ENCODE measurements around the gene OVOL2. TPM values are rescaled to one million over a fixed set of nuclear protein-coding genes. Genes with fewer than 3 reads are reported as not detected.

OVOL2 gene
- polyA plus RNA-seq, 1 donor from 2014 or later, result not detected

DNA sequence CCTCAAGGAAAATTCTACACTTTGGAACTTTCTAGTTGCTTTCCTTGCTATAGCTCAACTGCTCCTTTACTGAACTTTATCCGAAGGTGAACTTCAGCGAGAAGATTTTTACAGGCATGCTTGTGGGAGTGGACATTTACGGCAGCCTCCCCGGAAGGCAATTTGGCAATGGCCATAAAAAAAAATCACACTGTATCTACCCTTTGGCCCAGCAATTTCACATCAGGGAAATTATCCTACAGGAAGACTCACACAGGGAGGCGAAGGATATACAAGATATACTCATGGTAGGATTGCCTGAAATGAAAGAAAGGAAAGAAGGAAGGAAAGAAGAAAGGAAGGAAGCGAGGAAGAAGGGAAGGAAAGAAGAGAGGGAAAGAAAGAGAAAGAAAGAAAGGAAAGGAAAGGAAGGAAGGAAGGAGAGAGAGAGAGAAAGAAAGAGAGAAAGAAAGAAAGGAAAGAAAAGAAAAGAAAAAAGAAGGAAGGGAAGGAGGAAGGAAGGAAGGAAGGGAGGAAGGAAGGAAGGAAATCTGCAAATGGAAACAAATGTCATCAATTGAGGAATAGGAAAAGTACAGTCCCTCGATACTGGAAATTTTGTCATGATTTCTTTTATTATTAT is 25.7 kb downstream of the OVOL2 start:
- Histone ChIP-seq H3K4me2 (ENCODE audit: low read length) (no peak overlapping the region), H3K79me2 (replicated peaks; ENCODE audit: insufficient read depth, low read length) (no peaks in the 10 kb centered on the region), H3F3A (ENCODE audit: insufficient read depth, low read length, poor library complexity, severe bottlenecking) (no peaks in the 10 kb centered on the region), H3K36me3 (ENCODE audit: insufficient read depth, low read length) (no peaks in the 10 kb centered on the region), H3K9ac (ENCODE audit: low read length) (no peak overlapping the region), H4K20me1 (ENCODE audit: insufficient read depth) (no peaks in the 10 kb centered on the region), H3K27ac (ENCODE audit: low read length) (no peak overlapping the region), H2AFZ (ENCODE audit: low read depth, low read length) (no peak overlapping the region), H3K9me2 (ENCODE audit: insufficient read depth, low read length) (no peaks in the 10 kb centered on the region), H3K4me3 (ENCODE audit: low read length) (no peak overlapping the region), H3K9me3 (ENCODE audit: low read length) (no peaks in the 10 kb centered on the region), H3K27me3 (ENCODE audit: insufficient read depth, low read depth, low read length) (no peaks in the 10 kb centered on the region)
- TF ChIP-seq RAD21 (conservative IDR thresholded peaks at IDR 0.05) (no peak), CTCF (IDR thresholded peaks at IDR 0.05; ENCODE audit: poor library complexity, severe bottlenecking) (no peak), TAF1 (IDR thresholded peaks at IDR 0.05; ENCODE audit: low read depth) (no peak), POLR2AphosphoS5 (IDR thresholded peaks at IDR 0.05) (no peak), EP300 (conservative IDR thresholded peaks at IDR 0.05; ENCODE audit: poor library complexity, severe bottlenecking) (no peak), EZH2 (IDR thresholded peaks at IDR 0.05; ENCODE audit: borderline replicate concordance, insufficient read depth, low read length, poor library complexity, severe bottlenecking) (no peak), REST (IDR thresholded peaks at IDR 0.05; ENCODE audit: borderline replicate concordance) (no peak), MXI1 (conservative IDR thresholded peaks at IDR 0.05; ENCODE audit: poor library complexity, severe bottlenecking) (no peak), SMC3 (conservative IDR thresholded peaks at IDR 0.05; ENCODE audit: poor library complexity) (no peak)

DNA sequence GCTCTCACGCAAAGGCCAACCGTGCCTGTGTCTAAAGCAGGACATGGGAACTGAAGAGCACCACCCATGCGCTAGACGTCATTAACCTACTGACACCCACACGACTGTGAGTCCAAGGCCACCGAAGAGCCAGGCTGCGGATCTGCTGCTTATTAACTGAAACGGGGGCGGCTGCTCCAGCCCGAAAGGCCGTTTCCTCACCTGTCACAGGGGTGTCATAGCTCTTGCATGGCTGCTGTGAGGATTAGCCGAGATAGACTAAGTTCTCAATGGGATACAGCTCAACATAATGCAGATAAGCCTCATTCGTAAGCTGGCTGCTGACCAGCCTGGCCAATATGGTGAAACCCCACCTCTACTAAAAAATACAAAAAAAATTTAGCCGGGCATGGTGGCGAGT is 26.7 kb downstream of the OVOL2 start:
- Histone ChIP-seq H3K79me2 (replicated peaks; ENCODE audit: insufficient read depth, low read length) (no peaks in the 10 kb centered on the region), H3K36me3 (ENCODE audit: insufficient read depth, low read length) (no peaks in the 10 kb centered on the region), H3K4me2 (ENCODE audit: low read length) (no peak overlapping the region), H3K9me3 (ENCODE audit: low read length) (no peaks in the 10 kb centered on the region), H3F3A (ENCODE audit: insufficient read depth, low read length, poor library complexity, severe bottlenecking) (no peaks in the 10 kb centered on the region), H4K20me1 (ENCODE audit: insufficient read depth) (no peaks in the 10 kb centered on the region), H3K27me3 (ENCODE audit: insufficient read depth, low read depth, low read length) (no peaks in the 10 kb centered on the region), H3K9ac (ENCODE audit: low read length) (no peak overlapping the region), H3K9me2 (ENCODE audit: insufficient read depth, low read length) (no peaks in the 10 kb centered on the region), H3K27ac (ENCODE audit: low read length) (no peak overlapping the region), H3K4me3 (ENCODE audit: low read length) (no peak overlapping the region), H2AFZ (ENCODE audit: low read depth, low read length) (no peak overlapping the region)
- TF ChIP-seq MXI1 (conservative IDR thresholded peaks at IDR 0.05; ENCODE audit: poor library complexity, severe bottlenecking) (no peak), POLR2AphosphoS5 (IDR thresholded peaks at IDR 0.05) (no peak), EP300 (conservative IDR thresholded peaks at IDR 0.05; ENCODE audit: poor library complexity, severe bottlenecking) (no peak), CTCF (IDR thresholded peaks at IDR 0.05; ENCODE audit: poor library complexity, severe bottlenecking) (no peak), REST (IDR thresholded peaks at IDR 0.05; ENCODE audit: borderline replicate concordance) (no peak), TAF1 (IDR thresholded peaks at IDR 0.05; ENCODE audit: low read depth) (no peak), EZH2 (IDR thresholded peaks at IDR 0.05; ENCODE audit: borderline replicate concordance, insufficient read depth, low read length, poor library complexity, severe bottlenecking) (no peak), SMC3 (conservative IDR thresholded peaks at IDR 0.05; ENCODE audit: poor library complexity) (no peak), RAD21 (conservative IDR thresholded peaks at IDR 0.05) (no peak)
